Adrenal gland (tissue), 5 donors: ENCODE results near the gene PTDSS2.

Experiments
- CTCF ChIP-seq, 6 experiments: fragments of 450-650 bp in 4 of 6; fragments of 200-600 bp in 2 of 6; sonication (generic) in 1 of 6; IDR thresholded peaks; 1 replicate in 5 of 6; 2 replicates in 1 of 6; pipeline versions ENCODE4 v1.5.1 to v1.8.0; 2016 to 2021; ENCODE audit warnings: antibody characterized with exemption in 6 of 6, mild to moderate bottlenecking in 2 of 6, moderate library complexity in 1 of 6
- POLR2A ChIP-seq, 2 donors: fragments of 450-650 bp; IDR thresholded peaks; one replicate each; pipeline ENCODE4 v1.6.1; 2017; ENCODE audit warnings: antibody characterized with exemption in 2 of 2, mild to moderate bottlenecking in 2 of 2, moderate library complexity in 1 of 2
- donor health status: DM: no; HTN: no; CAD: no.

GRCh38 chr11:496834-497564 is 46.9 kb downstream of the PTDSS2 start:
- TF ChIP-seq POLR2A (IDR thresholded peaks at IDR 0.05) (no peak), CTCF (IDR thresholded peaks at IDR 0.05) (no peak)
